VCaP (cell line): Measurements from ENCODE around the gene AGPAT4.

ENCODE experiments used
- H3K27ac ChIP-seq: fragments of 450-650 bp; 2 replicates; pipeline ENCODE4 v1.5.1; 2017
- TF ChIP-seq, protein P1 (sequence below): fragments of 450-650 bp; conservative IDR thresholded peaks from 2 replicates; pipeline ENCODE4 v1.5.1; 2017; ENCODE audit warnings: mild to moderate bottlenecking, moderate library complexity

AGPAT4 gene

DNA sequence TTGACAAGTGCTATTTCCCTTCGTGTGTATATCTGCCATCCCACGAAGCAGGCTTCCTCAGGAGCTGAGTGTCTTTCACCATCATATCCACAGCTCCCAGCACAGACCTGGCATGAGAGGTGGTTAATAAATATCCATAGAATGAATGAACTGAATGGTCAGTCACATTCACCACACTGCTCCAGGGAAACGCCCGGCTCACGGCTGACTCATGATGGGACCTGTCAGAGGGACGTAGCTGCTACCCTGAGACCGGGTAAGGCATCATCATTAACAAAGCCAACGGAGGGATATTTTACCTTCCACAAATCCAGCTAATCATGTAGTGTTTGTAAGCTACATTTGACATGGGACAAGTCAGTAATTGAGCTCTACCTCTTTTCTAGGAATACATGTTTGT, 12.5 kb downstream of the AGPAT4 start:
- H3K27ac ChIP-seq = no peak overlapping the region
- TF ChIP-seq, protein P1, sequence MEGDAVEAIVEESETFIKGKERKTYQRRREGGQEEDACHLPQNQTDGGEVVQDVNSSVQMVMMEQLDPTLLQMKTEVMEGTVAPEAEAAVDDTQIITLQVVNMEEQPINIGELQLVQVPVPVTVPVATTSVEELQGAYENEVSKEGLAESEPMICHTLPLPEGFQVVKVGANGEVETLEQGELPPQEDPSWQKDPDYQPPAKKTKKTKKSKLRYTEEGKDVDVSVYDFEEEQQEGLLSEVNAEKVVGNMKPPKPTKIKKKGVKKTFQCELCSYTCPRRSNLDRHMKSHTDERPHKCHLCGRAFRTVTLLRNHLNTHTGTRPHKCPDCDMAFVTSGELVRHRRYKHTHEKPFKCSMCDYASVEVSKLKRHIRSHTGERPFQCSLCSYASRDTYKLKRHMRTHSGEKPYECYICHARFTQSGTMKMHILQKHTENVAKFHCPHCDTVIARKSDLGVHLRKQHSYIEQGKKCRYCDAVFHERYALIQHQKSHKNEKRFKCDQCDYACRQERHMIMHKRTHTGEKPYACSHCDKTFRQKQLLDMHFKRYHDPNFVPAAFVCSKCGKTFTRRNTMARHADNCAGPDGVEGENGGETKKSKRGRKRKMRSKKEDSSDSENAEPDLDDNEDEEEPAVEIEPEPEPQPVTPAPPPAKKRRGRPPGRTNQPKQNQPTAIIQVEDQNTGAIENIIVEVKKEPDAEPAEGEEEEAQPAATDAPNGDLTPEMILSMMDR = no peak

GRCh38 chr6:161259302-161259701, 14.6 kb downstream of the AGPAT4 start:
- no peak overlapping the region for H3K27ac ChIP-seq
- TF ChIP-seq, protein P1 = no peak

- no peak overlapping the region for H3K27ac ChIP-seq
- TF ChIP-seq, protein P1 = no peak
Observed at GRCh38 chr6:161257793-161258457, 15.9 kb downstream of the AGPAT4 start.

- TF ChIP-seq, protein P1 = no peak
- H3K27ac ChIP-seq = no peak overlapping the region
Observed at GRCh38 chr6:161256407-161256806, 17.5 kb downstream of the AGPAT4 start.

DNA sequence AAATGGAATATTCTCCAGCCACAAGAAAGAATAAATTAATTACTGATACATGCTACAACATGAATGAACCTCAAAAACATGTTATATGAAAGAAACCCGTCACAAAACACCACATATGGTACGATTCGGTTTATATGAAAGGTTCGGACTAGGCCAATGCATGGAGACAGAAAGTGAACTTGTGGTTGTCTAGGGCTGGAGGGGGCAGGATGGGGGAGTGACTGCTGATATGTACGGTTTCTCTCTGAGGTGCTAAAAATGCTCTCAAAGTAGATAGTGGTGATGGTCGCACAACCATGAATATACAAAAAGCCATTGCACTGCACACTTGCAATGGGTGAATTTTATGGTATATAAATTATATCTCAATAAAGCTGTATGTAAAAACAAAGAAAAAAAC, 18.3 kb downstream of the AGPAT4 start:
- H3K27ac ChIP-seq = no peak overlapping the region
- TF ChIP-seq, protein P1 = no peak

DNA sequence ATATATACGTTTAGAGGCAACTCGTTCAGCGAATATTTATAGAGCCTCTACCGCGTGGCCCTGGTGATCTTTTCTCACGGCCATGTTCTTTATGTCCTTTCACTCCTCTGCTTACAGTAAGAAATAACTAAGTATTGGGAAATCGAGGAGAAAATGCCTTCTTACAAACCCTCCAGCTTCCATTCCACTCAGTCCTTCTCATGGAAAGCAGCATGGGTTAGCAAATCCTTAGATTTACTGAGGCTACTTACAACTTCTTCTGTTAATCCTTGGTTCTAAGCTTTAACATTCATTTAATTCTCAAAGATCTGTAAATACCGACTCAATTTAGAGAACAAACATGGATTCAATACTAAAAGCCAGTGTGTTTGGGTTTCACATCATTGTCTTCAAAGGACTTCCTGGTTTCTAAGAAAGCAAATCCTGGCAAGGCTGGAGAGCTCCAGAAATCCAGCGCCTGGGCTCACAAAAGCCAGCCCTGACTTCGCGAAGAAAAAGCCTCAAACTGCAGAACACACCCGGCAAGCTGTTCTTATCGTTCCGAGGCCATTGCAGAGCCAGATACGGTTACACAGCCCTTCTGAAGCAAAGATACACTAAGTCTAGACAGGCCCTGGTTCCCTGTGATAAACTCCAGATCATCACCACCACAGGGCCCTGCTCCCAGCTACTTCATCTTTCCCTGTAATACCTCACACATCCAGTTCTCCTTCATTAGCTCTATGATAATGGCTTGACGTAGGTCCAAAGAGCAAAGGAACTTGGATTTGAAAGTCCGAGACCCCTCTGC, 19.2 kb downstream of the AGPAT4 start:
- TF ChIP-seq, protein P1 = no peak
- no peak overlapping the region for H3K27ac ChIP-seq

- TF ChIP-seq, protein P1 = no peak
- H3K27ac ChIP-seq = no peak overlapping the region
Observed at GRCh38 chr6:161254126-161254463, 19.8 kb downstream of the AGPAT4 start.
